Small intestine (tissue), 7 donors: ENCODE data around the gene SIGLEC5. TPM values are rescaled to one million over a fixed set of nuclear protein-coding genes. Genes with fewer than 3 reads are reported as not detected.

Experiments
- DNase-seq, 2 donors: peaks; one replicate each; pipeline versions ENCODE4 v3.0.0 to v3.0.0-alpha.2; 2013
- FAIRE-seq: peaks from 2 replicates; lab custom pipeline; 2012; peaks lifted over from hg19 to GRCh38; lab: Jason Lieb, UNC
- H3K27ac ChIP-seq, 3 donors: one replicate each; pipeline ENCODE4 v1.5.1; 2013; ENCODE audit warnings: low read length in 2 of 3, mild to moderate bottlenecking in 2 of 3, control low read depth in 1 of 3, inconsistent platforms in 1 of 3, low read depth in 1 of 3, moderate library complexity in 1 of 3
- H3K27me3 ChIP-seq, 3 donors: one replicate each; pipeline ENCODE4 v1.6.1; 2013; ENCODE audit warnings: low read length in 3 of 3, inconsistent platforms in 1 of 3; ENCODE audit not compliant: control insufficient read depth in 3 of 3, insufficient read depth in 3 of 3
- H3K36me3 ChIP-seq, 3 donors: one replicate each; pipeline ENCODE4 v1.6.1; 2013; ENCODE audit warnings: low read length in 3 of 3, inconsistent platforms in 1 of 3, low read depth in 1 of 3, mild to moderate bottlenecking in 1 of 3, moderate library complexity in 1 of 3; ENCODE audit not compliant: control insufficient read depth in 3 of 3, insufficient read depth in 2 of 3
- H3K4me1 ChIP-seq, 3 donors: one replicate each; pipeline ENCODE4 v1.6.1; 2013; ENCODE audit warnings: low read length in 2 of 3, inconsistent platforms in 1 of 3, low read depth in 1 of 3, mild to moderate bottlenecking in 1 of 3, moderate library complexity in 1 of 3; ENCODE audit not compliant: control insufficient read depth in 3 of 3, insufficient read depth in 2 of 3
- H3K4me3 ChIP-seq, 3 donors: one replicate each; pipeline ENCODE4 v1.5.1; 2013; ENCODE audit warnings: low read length in 3 of 3, control low read depth in 1 of 3, inconsistent platforms in 1 of 3, low read depth in 1 of 3, mild to moderate bottlenecking in 1 of 3, moderate library complexity in 1 of 3
- H3K9me3 ChIP-seq, 2 donors: one replicate each; pipeline ENCODE4 v1.6.1; 2013; ENCODE audit warnings: low read depth in 1 of 2, low read length in 1 of 2; ENCODE audit not compliant: control insufficient read depth in 2 of 2, insufficient read depth in 1 of 2
- WGBS, 3 donors: extraction: QIAGEN DNeasy Blood & Tissue Kit; methylation state at CpG; one replicate each; pipeline ENCODE4 v1.1.7; 2013; 5-methylcytosine and 5-hydroxymethylcytosine counted together
- polyA plus RNA-seq, 4 donors: library from polyadenylated mRNA; stranded (reverse) in 3 of 4; unstranded in 1 of 4; fragments of 200-250 nt in 3 of 4; fragments of 120-200 nt in 1 of 4; gene quantifications; one replicate each; pipeline versions ENCODE4 v1.2.1 to v1.2.3, GENCODE V29; 2013
- donor health status: healthy with polysubstance abuse.
- donor health status: control.
- donor health status: control.
- donor health status: Bipolar disorder and iron deficiency.
- donor health status: healthy.

Gene SIGLEC5
- polyA plus RNA-seq, 4 donors: 0.06 TPM; not detected in 3

GRCh38 chr19:51615991-51616390, 14.2 kb downstream of the SIGLEC5 start:
- no peak overlapping the region for H3K4me3 ChIP-seq
- H3K27ac ChIP-seq: no peak overlapping the region
- DNase-seq (no peak), FAIRE-seq (no peak)
- peaks cover 0 to 7% of the 10 kb centered on the region in 2 donors for H3K9me3 ChIP-seq
- 84 to 88% (median 86%) methylated on average over 7 of the region's 7 CpGs for WGBS, 3 donors
- no peaks in the 10 kb centered on the region for H3K27me3 ChIP-seq
- H3K36me3 ChIP-seq: no peaks in the 10 kb centered on the region
- H3K4me1 ChIP-seq: no peaks in the 10 kb centered on the region

DNA sequence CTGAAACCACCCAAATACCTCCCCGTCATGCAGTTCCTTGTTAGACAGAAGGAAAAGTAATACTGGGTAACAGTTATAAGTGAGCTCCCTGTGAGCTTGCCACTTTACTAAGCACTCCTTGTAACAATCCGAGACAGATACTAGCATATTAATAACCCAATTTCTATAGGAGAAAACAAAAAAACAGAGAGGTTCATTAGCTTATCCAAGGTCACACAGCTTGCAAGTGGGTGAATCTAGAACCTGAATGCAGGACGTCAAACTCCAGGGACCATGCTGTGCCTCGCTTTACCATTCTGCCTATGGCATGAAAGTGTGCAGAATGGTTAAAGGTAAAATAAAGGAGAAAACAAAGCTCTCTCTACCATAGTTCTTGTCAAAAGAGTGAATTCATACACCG, 15.4 kb downstream of the SIGLEC5 start:
- Histone ChIP-seq H3K27me3 (no peaks in the 10 kb centered on the region), H3K9me3 (peaks cover 0 to 7% of the 10 kb centered on the region in 2 donors), H3K4me1 (no peaks in the 10 kb centered on the region), H3K36me3 (no peaks in the 10 kb centered on the region), H3K4me3 (no peak overlapping the region), H3K27ac (no peak overlapping the region)
- 62 to 64% (median 64%) methylated on average over 5 of the region's 5 CpGs for WGBS, 3 donors
- FAIRE-seq: no peak
- no peak for DNase-seq

- DNase-seq: no peak
- Histone ChIP-seq H3K4me1 (no peaks in the 10 kb centered on the region), H3K4me3 (no peak overlapping the region), H3K27ac (no peak overlapping the region), H3K36me3 (no peaks in the 10 kb centered on the region), H3K27me3 (no peaks in the 10 kb centered on the region), H3K9me3 (peaks cover 0 to 7% of the 10 kb centered on the region in 2 donors)
- WGBS, 3 donors: 68 to 93% (median 77%) methylated on average over 1 of the region's 1 CpG
- FAIRE-seq: no peak
Observed at GRCh38 chr19:51610576-51610975, 19.6 kb downstream of the SIGLEC5 start.

GRCh38 chr19:51607920-51608562, 22.2 kb downstream of the SIGLEC5 start:
- Histone ChIP-seq H3K9me3 (peaks cover 0 to 4% of the 10 kb centered on the region in 2 donors), H3K36me3 (no peaks in the 10 kb centered on the region), H3K27me3 (no peaks in the 10 kb centered on the region), H3K4me1 (no peaks in the 10 kb centered on the region), H3K27ac (no peak overlapping the region), H3K4me3 (no peak overlapping the region)
- no peak for FAIRE-seq
- DNase-seq: peak; percentile 50 to 76
- 27 to 30% (median 30%) methylated on average over 13 of the region's 13 CpGs for WGBS, 3 donors

DNA sequence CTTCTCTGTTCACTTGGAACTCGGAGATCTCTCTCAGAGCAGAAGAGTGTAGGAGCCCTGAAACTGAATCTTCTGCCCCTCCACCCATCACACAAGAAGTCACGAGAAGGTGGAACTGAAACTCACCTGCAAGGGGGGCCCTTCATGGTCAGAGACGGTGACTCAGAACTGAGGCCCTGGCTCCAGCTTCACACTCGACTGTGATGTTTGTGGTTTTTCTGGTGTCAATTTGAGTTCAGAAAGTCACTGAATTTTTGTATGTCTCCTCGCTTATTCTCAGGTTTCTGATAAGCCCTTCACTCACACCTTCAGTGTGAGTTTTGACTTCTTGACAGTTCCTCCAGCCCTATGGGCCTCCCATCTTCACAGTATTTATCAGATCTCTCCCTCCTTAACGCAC, 23.1 kb downstream of the SIGLEC5 start:
- no peaks in the 10 kb centered on the region for H3K9me3 ChIP-seq
- peaks cover 0 to 7% (median 0%) of the 10 kb centered on the region in 3 donors for H3K27me3 ChIP-seq
- DNase-seq: no peak
- 41 to 65% (median 49%) methylated on average over 6 of the region's 6 CpGs for WGBS, 3 donors
- H3K4me1 ChIP-seq: no peaks in the 10 kb centered on the region
- no peak overlapping the region for H3K4me3 ChIP-seq
- FAIRE-seq: no peak
- no peaks in the 10 kb centered on the region for H3K36me3 ChIP-seq
- peak overlapping the region in 1 of 3 donors; percentile 5 for H3K27ac ChIP-seq

- Histone ChIP-seq H3K9me3 (peaks cover 0 to 3% of the 10 kb centered on the region in 2 donors), H3K36me3 (no peaks in the 10 kb centered on the region), H3K27me3 (peaks cover 0 to 28% (median 7%) of the 10 kb centered on the region in 3 donors), H3K27ac (peak overlapping the region in 1 of 3 donors; percentile 1), H3K4me1 (no peaks in the 10 kb centered on the region), H3K4me3 (no peak overlapping the region)
- DNase-seq: no peak
- 85 to 94% (median 91%) methylated on average over 20 of the region's 20 CpGs for WGBS, 3 donors
- no peak for FAIRE-seq
Observed at GRCh38 chr19:51602189-51602854, 27.9 kb downstream of the SIGLEC5 start.

GRCh38 chr19:51600940-51601580, 29.1 kb downstream of the SIGLEC5 start:
- no peaks in the 10 kb centered on the region for H3K4me1 ChIP-seq
- H3K27me3 ChIP-seq: peaks cover 0 to 28% (median 7%) of the 10 kb centered on the region in 3 donors
- no peak for FAIRE-seq
- H3K36me3 ChIP-seq: no peaks in the 10 kb centered on the region
- 11 to 42% (median 28%) methylated on average over 40 to 59 of the region's 59 CpGs for WGBS, 3 donors
- H3K27ac ChIP-seq: peak overlapping the region in 1 of 3 donors; percentile 35
- DNase-seq: no peak
- H3K9me3 ChIP-seq: peaks cover 0 to 3% of the 10 kb centered on the region in 2 donors
- no peak overlapping the region for H3K4me3 ChIP-seq

- Histone ChIP-seq H3K27me3 (peaks cover 0 to 28% (median 7%) of the 10 kb centered on the region in 3 donors), H3K4me1 (no peaks in the 10 kb centered on the region), H3K27ac (no peak overlapping the region), H3K36me3 (no peaks in the 10 kb centered on the region), H3K9me3 (peaks cover 0 to 3% of the 10 kb centered on the region in 2 donors), H3K4me3 (no peak overlapping the region)
- 90 to 96% (median 94%) methylated on average over 10 of the region's 10 CpGs for WGBS, 3 donors
- no peak for FAIRE-seq
- no peak for DNase-seq
Observed at GRCh38 chr19:51599084-51599483, 31.1 kb downstream of the SIGLEC5 start.
